Erythroblast (primary cell): ENCODE data around the gene TEX50.

Experiments used
- GATA1 ChIP-seq: IDR thresholded peaks from 2 replicates; pipeline ENCODE4 v1.6.1; 2011; ENCODE audit warnings: low read depth, mild to moderate bottlenecking, control low read depth, low read length, moderate library complexity
- POLR2A ChIP-seq: IDR thresholded peaks from 2 replicates; pipeline ENCODE4 v1.6.1; 2011; ENCODE audit warnings: mild to moderate bottlenecking, low read length

DNA sequence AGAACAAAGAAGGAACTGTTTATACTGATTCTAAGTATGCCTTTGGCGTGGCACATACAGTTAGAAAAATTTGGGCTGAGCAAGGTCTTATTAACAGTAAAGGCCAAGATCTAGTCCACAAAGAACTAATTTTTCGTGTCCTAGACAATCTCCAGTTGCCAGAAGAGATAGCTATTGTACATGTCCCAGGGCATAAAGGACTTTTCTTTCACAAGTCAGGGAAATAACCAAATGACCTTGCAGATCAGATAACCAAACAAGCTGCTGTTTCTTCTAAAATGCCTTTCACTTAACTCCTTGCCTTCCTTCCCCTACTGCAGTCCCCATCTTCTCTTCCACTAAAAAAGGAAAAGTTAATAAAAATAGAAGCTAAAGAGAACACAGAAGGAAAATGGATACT lies 4.0 kb downstream of the TEX50 start:
- no peak for TF ChIP-seq POLR2A
- TF ChIP-seq GATA1: no peak
